ENCODE data around the gene ASIC3.
"Not testable (repeated sequence)": the region's sequence is repeated elsewhere in the genome, so short reads cannot be mapped to it uniquely, and the experiment has no call there.

ASIC3 gene

GRCh38 chr7:151013733-151014497, 34.4 kb upstream of the ASIC3 start:
- peak; percentile 73 for DNase-seq (ENCODE audit: low read depth)

GRCh38 chr7:151014950-151015349, 33.4 kb upstream of the ASIC3 start:
- no peak for DNase-seq (ENCODE audit: low read depth)

- DNase-seq (ENCODE audit: low read depth) = no peak
Observed at GRCh38 chr7:151015967-151016366, 32.4 kb upstream of the ASIC3 start.

GRCh38 chr7:151016505-151016904, 31.8 kb upstream of the ASIC3 start:
- no peak for DNase-seq (ENCODE audit: low read depth)

GRCh38 chr7:151016942-151017341, 31.4 kb upstream of the ASIC3 start:
- no peak for DNase-seq (ENCODE audit: low read depth)

DNA sequence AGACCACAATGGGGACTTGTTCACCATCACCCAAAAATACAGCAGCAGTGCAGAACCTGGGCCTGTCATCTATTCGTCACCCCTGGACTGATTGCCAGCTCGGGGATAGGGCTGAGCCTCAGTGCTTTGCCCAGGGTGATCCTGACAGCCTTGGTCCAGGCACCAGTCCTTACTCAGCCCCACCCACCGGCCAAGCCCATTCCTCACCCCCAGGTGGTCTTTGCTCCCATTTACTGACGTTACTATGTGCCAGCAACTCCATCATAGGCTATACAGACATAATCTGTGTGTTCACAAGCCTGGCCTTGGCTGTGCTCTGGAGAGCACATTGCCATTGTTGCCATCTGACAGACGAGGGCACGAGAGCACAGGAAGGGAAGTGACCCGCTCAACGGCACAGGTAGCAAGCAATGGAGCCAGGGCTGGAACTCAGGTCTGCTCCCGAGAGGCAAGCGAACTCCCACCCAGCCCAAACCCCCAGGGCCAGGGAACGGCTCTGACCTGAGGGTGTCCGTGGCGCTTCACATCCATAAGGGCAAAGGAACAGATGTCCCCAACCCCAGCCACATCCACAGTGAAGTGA, 30.9 kb upstream of the ASIC3 start:
- DNase-seq (ENCODE audit: low read depth) = no peak

DNA sequence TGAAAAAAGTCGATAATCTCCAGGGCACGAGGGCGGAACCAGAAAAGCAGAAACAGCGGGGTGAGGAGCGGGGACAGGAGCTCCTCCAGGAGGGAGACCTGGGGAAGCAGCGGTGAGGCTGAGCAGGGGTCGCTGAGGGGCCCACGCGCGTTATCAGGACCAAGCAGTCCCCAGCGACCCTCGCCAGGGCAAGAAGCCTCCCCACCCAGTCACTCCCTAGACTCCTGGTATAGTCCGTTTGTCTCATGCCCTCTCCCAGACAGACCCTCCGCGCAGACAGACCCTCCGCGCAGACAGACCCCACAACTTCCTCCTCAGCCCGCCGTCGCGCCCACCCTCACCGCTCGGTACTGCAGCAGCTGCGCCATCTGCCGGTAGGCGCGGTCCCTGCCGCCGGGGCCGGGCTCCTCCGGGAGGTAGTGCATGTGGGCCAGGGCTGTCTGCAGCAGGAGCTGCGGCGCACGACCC, 30.3 kb upstream of the ASIC3 start:
- DNase-seq (ENCODE audit: low read depth) = peak; percentile 78

GRCh38 chr7:151018421-151019129, 29.8 kb upstream of the ASIC3 start:
- DNase-seq (ENCODE audit: low read depth) = no peak

- DNase-seq (ENCODE audit: low read depth) = no peak
Observed at GRCh38 chr7:151019130-151019447, 29.2 kb upstream of the ASIC3 start.

DNA sequence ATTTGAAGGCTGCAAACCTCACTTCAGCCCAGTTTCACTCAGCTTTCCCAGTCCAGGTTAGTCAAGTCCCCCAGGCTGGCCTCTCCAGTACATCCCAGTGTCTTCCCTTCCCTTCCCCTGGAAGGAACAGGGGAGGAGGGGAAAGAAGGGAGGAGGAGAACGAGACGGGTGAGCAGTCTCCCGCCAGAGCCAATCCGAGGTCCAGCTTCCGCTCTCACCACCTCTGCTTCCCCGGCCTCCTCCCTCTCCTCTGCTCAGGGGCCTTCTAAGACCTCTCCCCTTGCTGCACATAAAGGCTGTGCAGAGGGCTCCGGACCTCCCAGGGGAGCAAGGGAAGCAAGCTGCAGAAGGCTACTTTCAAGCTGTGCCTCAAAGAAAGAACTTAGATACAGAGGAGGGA, 28.1 kb upstream of the ASIC3 start:
- no peak for DNase-seq (ENCODE audit: low read depth)

GRCh38 chr7:151023232-151023631, 25.1 kb upstream of the ASIC3 start:
- DNase-seq (ENCODE audit: low read depth) = no peak

DNA sequence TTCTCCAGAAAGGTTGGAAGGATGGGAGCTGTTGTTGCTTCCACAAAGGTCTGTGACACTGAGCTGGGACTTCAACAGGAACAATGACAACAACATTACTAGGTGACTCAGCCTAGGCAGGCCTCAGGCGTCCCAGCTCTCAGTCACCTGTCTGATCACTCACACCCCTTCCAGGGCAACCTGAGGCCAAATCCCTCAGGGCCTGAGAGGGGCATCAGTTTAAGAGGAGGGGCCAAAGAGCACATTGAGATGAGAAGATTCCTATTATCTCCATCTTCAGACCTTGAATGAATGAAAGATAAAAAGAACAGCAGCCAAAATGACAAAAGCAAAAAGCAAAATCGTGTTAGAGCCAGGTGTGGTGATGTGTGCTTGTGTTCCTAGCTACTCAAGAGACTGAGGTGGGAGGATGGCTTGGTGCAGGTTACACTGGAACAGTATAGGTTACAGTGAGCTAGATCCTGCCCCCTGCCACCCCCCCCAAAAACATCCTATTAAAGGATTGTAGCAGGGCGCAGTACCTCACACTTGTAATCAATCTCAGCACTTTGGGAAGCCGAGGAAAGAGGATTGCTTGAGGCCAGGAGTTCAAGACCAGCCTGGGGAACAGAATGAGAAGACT, 23.8 kb upstream of the ASIC3 start, which contains the start of gene ATG9B:
TSS of gene ATG9B (minus strand) at position 60 of the 622 bp plus-strand sequence. CDS start 71 bp downstream, outside the sequence.
- DNase-seq (ENCODE audit: low read depth) = no peak

- no peak for DNase-seq (ENCODE audit: low read depth)
Observed at GRCh38 chr7:151025924-151026671, 22.2 kb upstream of the ASIC3 start.

DNA sequence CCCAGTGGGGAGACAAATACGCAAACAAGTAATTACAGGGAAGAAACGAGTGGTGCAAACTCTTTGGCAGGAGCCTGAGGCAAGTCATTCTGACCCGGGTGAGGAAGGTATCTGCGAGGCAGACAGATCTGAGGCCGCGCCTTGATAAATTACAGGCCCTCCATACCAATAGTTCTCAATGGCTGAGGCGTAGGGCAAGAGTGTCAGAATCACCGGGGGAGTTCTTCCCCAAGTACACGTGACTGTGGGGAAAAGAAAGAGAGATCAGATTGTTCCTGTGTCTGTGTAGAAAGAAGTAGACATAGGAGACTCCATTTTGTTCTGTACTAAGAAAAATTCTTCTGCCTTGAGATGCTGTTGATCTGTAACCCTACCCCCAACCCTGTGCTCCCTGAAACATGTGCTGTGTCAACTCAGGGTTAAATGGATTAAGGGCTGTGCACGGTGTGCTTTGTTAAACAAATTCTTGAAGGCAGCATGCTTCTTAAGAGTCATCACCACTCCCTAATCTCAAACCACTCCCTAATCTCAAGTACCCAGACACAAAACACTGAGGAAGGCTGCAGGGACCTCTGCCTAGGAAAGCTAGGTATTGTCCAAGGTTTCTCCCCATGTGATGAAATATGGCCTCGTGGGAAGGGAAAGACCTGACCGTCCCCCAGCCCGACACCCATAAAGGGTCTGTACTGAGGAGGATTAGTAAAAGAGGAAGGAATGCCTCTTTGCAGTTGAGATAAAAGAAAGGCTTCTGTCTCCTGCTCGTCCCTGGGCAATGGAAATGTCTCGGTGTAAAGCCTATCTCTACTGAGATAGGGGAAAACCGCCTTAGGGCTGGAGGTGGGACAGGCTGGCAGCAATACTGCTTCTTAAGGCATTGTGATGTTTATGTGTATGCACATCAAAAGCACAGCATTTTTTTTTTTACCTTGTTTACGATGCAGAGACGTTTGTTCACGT, 21.3 kb upstream of the ASIC3 start:
- not testable (repeated sequence) for DNase-seq (ENCODE audit: low read depth)

GRCh38 chr7:151027728-151028130, 20.6 kb upstream of the ASIC3 start:
- peak; percentile 61 for DNase-seq (ENCODE audit: low read depth)

DNA sequence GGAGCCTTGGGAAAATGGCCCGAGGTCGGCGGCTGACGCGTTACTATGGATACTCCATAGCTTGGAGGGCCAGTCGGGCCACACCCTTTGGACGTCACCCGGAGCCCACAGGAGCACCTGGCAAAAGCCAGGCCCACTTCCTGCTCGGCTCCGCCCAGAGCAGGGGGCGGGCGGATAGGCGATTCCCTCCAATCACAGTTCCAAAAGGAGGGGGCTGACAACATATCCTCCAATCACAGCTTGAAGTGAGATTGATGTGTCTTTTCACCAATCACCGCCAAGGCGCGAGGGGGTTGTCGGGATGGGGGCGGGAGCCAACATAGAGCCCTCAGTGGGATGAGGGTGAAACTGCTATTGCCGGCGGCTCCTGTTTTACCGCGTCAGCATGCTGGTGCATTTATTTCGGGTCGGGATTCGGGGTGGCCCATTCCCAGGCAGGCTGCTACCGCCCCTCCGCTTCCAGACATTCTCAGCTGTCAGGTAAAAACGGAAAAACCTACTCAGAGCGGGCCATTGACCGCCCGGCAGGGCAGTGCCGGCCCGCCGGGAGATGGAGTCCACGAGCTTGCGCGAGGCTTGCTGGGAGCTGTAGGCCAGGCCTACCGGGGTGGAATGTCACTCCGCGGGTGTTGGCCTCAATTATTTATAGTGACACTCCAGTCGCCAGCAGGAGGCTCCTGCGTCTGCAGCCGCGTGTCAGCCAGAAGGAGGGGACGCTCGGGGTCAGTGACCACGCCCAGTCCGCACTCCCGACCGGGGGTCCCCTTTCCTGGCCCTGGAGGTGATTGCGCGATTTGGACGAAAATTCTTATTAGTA, 20.0 kb upstream of the ASIC3 start, which contains the start of gene ABCB8:
TSS of gene ABCB8 (plus strand) at position 320 of the 817 bp plus-strand sequence. CDS start at position 386, 66 bp downstream.
- peak; percentile 98 for DNase-seq (ENCODE audit: low read depth)

DNA sequence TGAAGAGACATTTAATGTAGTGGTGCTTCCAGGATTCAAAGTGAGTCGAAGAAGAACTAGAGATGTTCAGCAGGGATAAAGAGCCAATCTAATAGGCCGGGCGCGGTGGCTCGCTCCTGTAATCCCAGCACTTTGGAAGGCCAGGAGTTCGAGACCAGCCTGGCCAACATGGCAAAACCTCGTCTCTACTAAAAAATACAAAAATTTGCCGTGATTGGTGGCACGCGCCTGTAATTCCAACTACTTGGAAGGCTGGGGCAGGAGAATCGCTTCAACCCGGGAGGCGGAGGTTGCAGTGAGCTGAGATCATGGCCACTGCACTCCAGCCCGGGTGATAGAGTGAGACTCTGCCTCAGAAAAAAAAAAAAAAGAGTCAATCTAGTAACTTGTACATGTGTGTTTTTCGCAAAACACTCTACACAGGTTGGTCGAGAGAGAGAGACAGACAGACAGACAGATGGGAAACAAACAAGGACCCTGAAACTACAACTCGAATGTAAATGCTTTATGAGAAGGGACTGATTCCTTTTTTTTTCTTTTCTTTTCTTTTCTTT, 19.3 kb upstream of the ASIC3 start:
- no peak for DNase-seq (ENCODE audit: low read depth)

GRCh38 chr7:151031011-151031410, 17.3 kb upstream of the ASIC3 start:
- DNase-seq (ENCODE audit: low read depth) = no peak
